ENCODE measurements around the gene BTBD19.

GRCh38 chr1:44787506-44787905, 20.8 kb upstream of the BTBD19 start:
- TF ChIP-seq, protein P1, sequence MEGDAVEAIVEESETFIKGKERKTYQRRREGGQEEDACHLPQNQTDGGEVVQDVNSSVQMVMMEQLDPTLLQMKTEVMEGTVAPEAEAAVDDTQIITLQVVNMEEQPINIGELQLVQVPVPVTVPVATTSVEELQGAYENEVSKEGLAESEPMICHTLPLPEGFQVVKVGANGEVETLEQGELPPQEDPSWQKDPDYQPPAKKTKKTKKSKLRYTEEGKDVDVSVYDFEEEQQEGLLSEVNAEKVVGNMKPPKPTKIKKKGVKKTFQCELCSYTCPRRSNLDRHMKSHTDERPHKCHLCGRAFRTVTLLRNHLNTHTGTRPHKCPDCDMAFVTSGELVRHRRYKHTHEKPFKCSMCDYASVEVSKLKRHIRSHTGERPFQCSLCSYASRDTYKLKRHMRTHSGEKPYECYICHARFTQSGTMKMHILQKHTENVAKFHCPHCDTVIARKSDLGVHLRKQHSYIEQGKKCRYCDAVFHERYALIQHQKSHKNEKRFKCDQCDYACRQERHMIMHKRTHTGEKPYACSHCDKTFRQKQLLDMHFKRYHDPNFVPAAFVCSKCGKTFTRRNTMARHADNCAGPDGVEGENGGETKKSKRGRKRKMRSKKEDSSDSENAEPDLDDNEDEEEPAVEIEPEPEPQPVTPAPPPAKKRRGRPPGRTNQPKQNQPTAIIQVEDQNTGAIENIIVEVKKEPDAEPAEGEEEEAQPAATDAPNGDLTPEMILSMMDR (IDR thresholded peaks at IDR 0.05; ENCODE audit: control extremely low read depth in 1 of 3, insufficient read depth in 1 of 3, low read depth in 1 of 3, low read length in 3 of 3): no peak
- TF ChIP-seq SP1 (IDR thresholded peaks at IDR 0.05; ENCODE audit: low read depth, low read length) (no peak), JUND (IDR thresholded peaks at IDR 0.05; ENCODE audit: low read length) (no peak), EP300 (IDR thresholded peaks at IDR 0.05; ENCODE audit: borderline replicate concordance in 1 of 2, low read depth in 2 of 2, low read length in 2 of 2) (no peak)

Measured in H1 (cell line).